Breast epithelium (tissue), 3 donors: ENCODE results near the gene ORM2.

Experiments
- POLR2AphosphoS5 ChIP-seq, 3 donors: sonication (generic); formaldehyde crosslinking; IDR thresholded peaks; one replicate each; pipeline ENCODE4 v1.6.1; 2017; ENCODE audit warnings: antibody characterized with exemption in 3 of 3
- TF ChIP-seq, protein P1 (sequence below), 3 donors: fragments of 450-650 bp; IDR thresholded peaks; one replicate each; pipeline ENCODE4 v1.5.1; 2016 to 2017; ENCODE audit warnings: antibody characterized with exemption in 3 of 3, mild to moderate bottlenecking in 3 of 3, moderate library complexity in 3 of 3

DNA sequence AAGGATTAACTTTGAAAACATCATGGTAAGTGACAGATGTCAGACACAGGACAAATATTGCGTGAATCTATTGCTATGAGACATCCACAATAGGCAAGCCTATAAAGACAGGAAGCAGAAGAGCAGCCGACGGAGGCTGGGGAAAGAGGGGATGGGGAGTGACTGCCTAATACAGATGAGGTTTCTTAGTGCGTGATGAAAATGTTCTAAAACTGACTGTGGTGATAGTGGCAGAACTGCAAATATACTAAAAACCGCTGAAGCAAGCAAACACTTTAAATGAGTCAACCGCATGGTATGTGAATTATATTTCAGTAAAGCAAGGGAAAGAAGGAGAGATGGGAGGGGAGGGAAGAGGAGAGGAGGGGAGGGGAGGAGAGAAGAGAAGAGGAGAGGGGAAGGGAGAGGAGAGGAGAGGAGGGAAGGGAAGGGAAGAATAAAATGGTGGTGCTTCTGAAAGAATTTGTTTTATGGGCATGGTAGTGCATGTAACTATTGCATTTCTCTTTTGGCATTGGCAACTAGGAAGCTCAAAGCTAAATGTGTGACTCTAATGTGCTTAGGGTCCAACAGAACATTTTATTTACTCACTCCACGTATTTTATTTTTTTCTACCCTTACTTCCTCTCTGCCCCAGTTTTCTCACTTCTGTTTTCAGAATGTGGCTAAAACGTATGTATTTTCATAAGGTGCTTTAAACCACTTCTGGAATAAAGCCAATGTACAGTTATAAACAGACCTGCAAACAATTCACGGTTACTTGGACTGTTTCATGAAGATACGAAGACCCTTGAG is 36.9 kb downstream of the ORM2 start:
- TF ChIP-seq, protein P1, sequence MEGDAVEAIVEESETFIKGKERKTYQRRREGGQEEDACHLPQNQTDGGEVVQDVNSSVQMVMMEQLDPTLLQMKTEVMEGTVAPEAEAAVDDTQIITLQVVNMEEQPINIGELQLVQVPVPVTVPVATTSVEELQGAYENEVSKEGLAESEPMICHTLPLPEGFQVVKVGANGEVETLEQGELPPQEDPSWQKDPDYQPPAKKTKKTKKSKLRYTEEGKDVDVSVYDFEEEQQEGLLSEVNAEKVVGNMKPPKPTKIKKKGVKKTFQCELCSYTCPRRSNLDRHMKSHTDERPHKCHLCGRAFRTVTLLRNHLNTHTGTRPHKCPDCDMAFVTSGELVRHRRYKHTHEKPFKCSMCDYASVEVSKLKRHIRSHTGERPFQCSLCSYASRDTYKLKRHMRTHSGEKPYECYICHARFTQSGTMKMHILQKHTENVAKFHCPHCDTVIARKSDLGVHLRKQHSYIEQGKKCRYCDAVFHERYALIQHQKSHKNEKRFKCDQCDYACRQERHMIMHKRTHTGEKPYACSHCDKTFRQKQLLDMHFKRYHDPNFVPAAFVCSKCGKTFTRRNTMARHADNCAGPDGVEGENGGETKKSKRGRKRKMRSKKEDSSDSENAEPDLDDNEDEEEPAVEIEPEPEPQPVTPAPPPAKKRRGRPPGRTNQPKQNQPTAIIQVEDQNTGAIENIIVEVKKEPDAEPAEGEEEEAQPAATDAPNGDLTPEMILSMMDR (IDR thresholded peaks at IDR 0.05), result no peak
- TF ChIP-seq POLR2AphosphoS5 (IDR thresholded peaks at IDR 0.05), result no peak
